ENCODE data around the gene PADI6.
"Not testable (repeated sequence)": the region's sequence is repeated elsewhere in the genome, so short reads cannot be mapped to it uniquely, and the experiment has no call there.

PADI6 gene

GRCh38 chr1:17406760-17407475 lies 34.9 kb downstream of the PADI6 start:
- H3K9me3 ChIP-seq (replicated peaks; ENCODE audit: low read length); H3K4me2 ChIP-seq (ENCODE audit: low read length); H3K27me3 ChIP-seq (ENCODE audit: control insufficient read depth, insufficient read depth, low read length); H3K4me3 ChIP-seq (ENCODE audit: low read length); H3K4me1 ChIP-seq (ENCODE audit: control insufficient read depth, insufficient read depth, low read length); H3K9ac ChIP-seq (ENCODE audit: low read depth, low read length): not testable (repeated sequence)
- peaks cover 45% of the 10 kb centered on the region for H3K36me3 ChIP-seq (ENCODE audit: insufficient read depth, low read length)

- not testable (repeated sequence) for H3K4me2 ChIP-seq (ENCODE audit: low read length); H3K4me1 ChIP-seq (ENCODE audit: control insufficient read depth, insufficient read depth, low read length); H3K4me3 ChIP-seq (ENCODE audit: low read length); H3K9me3 ChIP-seq (replicated peaks; ENCODE audit: low read length); H3K27me3 ChIP-seq (ENCODE audit: control insufficient read depth, insufficient read depth, low read length); H3K9ac ChIP-seq (ENCODE audit: low read depth, low read length)
- H3K36me3 ChIP-seq (ENCODE audit: insufficient read depth, low read length), result peaks cover 55% of the 10 kb centered on the region
These were observed 36.0 kb downstream of the PADI6 start for GRCh38 chr1:17407786-17408514.

GRCh38 chr1:17409391-17409811 lies 37.4 kb downstream of the PADI6 start:
- Histone ChIP-seq H3K9me3 (replicated peaks; ENCODE audit: low read length) (no peaks in the 10 kb centered on the region), H3K9ac (ENCODE audit: low read depth, low read length) (no peak overlapping the region), H3K36me3 (ENCODE audit: insufficient read depth, low read length) (peaks cover 66% of the 10 kb centered on the region), H3K4me1 (ENCODE audit: control insufficient read depth, insufficient read depth, low read length) (no peaks in the 10 kb centered on the region), H3K27me3 (ENCODE audit: control insufficient read depth, insufficient read depth, low read length) (no peaks in the 10 kb centered on the region), H3K4me3 (ENCODE audit: low read length) (no peak overlapping the region), H3K4me2 (ENCODE audit: low read length) (no peak overlapping the region)

- Histone ChIP-seq H3K4me1 (ENCODE audit: control insufficient read depth, insufficient read depth, low read length) (no peaks in the 10 kb centered on the region), H3K9me3 (replicated peaks; ENCODE audit: low read length) (no peaks in the 10 kb centered on the region), H3K27me3 (ENCODE audit: control insufficient read depth, insufficient read depth, low read length) (no peaks in the 10 kb centered on the region), H3K36me3 (ENCODE audit: insufficient read depth, low read length) (peaks cover 84% of the 10 kb centered on the region), H3K4me3 (ENCODE audit: low read length) (no peak overlapping the region), H3K9ac (ENCODE audit: low read depth, low read length) (no peak overlapping the region), H3K4me2 (ENCODE audit: low read length) (no peak overlapping the region)
These were observed 40.3 kb downstream of the PADI6 start for GRCh38 chr1:17412093-17412870.

GRCh38 chr1:17414022-17414421 lies 42.0 kb downstream of the PADI6 start:
- Histone ChIP-seq H3K9ac (ENCODE audit: low read depth, low read length) (no peak overlapping the region), H3K4me3 (ENCODE audit: low read length) (no peak overlapping the region), H3K4me2 (ENCODE audit: low read length) (no peak overlapping the region), H3K9me3 (replicated peaks; ENCODE audit: low read length) (no peaks in the 10 kb centered on the region), H3K36me3 (ENCODE audit: insufficient read depth, low read length) (peaks cover 86% of the 10 kb centered on the region), H3K4me1 (ENCODE audit: control insufficient read depth, insufficient read depth, low read length) (no peaks in the 10 kb centered on the region), H3K27me3 (ENCODE audit: control insufficient read depth, insufficient read depth, low read length) (no peaks in the 10 kb centered on the region)

GRCh38 chr1:17416389-17416788 lies 44.4 kb downstream of the PADI6 start:
- Histone ChIP-seq H3K4me3 (ENCODE audit: low read length) (no peak overlapping the region), H3K36me3 (ENCODE audit: insufficient read depth, low read length) (peaks cover 83% of the 10 kb centered on the region), H3K4me2 (ENCODE audit: low read length) (no peak overlapping the region)

GRCh38 chr1:17419626-17420328 lies 47.8 kb downstream of the PADI6 start:
- Histone ChIP-seq H3K4me3 (ENCODE audit: low read length) (no peak overlapping the region), H3K9me3 (replicated peaks; ENCODE audit: low read length) (no peaks in the 10 kb centered on the region), H3K27me3 (ENCODE audit: control insufficient read depth, insufficient read depth, low read length) (no peaks in the 10 kb centered on the region), H3K4me1 (ENCODE audit: control insufficient read depth, insufficient read depth, low read length) (no peaks in the 10 kb centered on the region), H3K9ac (ENCODE audit: low read depth, low read length) (no peak overlapping the region), H3K36me3 (ENCODE audit: insufficient read depth, low read length) (peaks cover 78% of the 10 kb centered on the region), H3K4me2 (ENCODE audit: low read length) (no peak overlapping the region)

More at GRCh38 chr1:17416389-17416788, 44.4 kb downstream of the PADI6 start:
- H3K4me1 ChIP-seq (ENCODE audit: control insufficient read depth, insufficient read depth, low read length), result no peaks in the 10 kb centered on the region
- H3K9ac ChIP-seq (ENCODE audit: low read depth, low read length), result no peak overlapping the region
- H3K27me3 ChIP-seq (ENCODE audit: control insufficient read depth, insufficient read depth, low read length), result no peaks in the 10 kb centered on the region
- no peaks in the 10 kb centered on the region for H3K9me3 ChIP-seq (replicated peaks; ENCODE audit: low read length)

GRCh38 chr1:17420391-17420918 lies 48.5 kb downstream of the PADI6 start:
- no peak overlapping the region for H3K4me2 ChIP-seq (ENCODE audit: low read length)
- no peaks in the 10 kb centered on the region for H3K27me3 ChIP-seq (ENCODE audit: control insufficient read depth, insufficient read depth, low read length)
- H3K4me1 ChIP-seq (ENCODE audit: control insufficient read depth, insufficient read depth, low read length), result no peaks in the 10 kb centered on the region
- no peak overlapping the region for H3K4me3 ChIP-seq (ENCODE audit: low read length)
- H3K36me3 ChIP-seq (ENCODE audit: insufficient read depth, low read length), result peaks cover 78% of the 10 kb centered on the region
- no peak overlapping the region for H3K9ac ChIP-seq (ENCODE audit: low read depth, low read length)
- no peaks in the 10 kb centered on the region for H3K9me3 ChIP-seq (replicated peaks; ENCODE audit: low read length)

- no peaks in the 10 kb centered on the region for H3K9me3 ChIP-seq (replicated peaks; ENCODE audit: low read length)
- no peaks in the 10 kb centered on the region for H3K4me1 ChIP-seq (ENCODE audit: control insufficient read depth, insufficient read depth, low read length)
- H3K4me3 ChIP-seq (ENCODE audit: low read length), result no peak overlapping the region
- H3K36me3 ChIP-seq (ENCODE audit: insufficient read depth, low read length), result peaks cover 81% of the 10 kb centered on the region
- H3K4me2 ChIP-seq (ENCODE audit: low read length), result no peak overlapping the region
- no peaks in the 10 kb centered on the region for H3K27me3 ChIP-seq (ENCODE audit: control insufficient read depth, insufficient read depth, low read length)
- no peak overlapping the region for H3K9ac ChIP-seq (ENCODE audit: low read depth, low read length)
These were observed 50.5 kb downstream of the PADI6 start for GRCh38 chr1:17422461-17422860.

- Histone ChIP-seq H3K27me3 (ENCODE audit: control insufficient read depth, insufficient read depth, low read length) (no peaks in the 10 kb centered on the region), H3K36me3 (ENCODE audit: insufficient read depth, low read length) (peaks cover 86% of the 10 kb centered on the region), H3K9me3 (replicated peaks; ENCODE audit: low read length) (no peaks in the 10 kb centered on the region), H3K9ac (ENCODE audit: low read depth, low read length) (no peak overlapping the region), H3K4me3 (ENCODE audit: low read length) (no peak overlapping the region), H3K4me2 (ENCODE audit: low read length) (no peak overlapping the region), H3K4me1 (ENCODE audit: control insufficient read depth, insufficient read depth, low read length) (no peaks in the 10 kb centered on the region)
These were observed 51.8 kb downstream of the PADI6 start for GRCh38 chr1:17423781-17424245.
